Activated T-cell treated with anti-CD3 and anti-CD28 coated beads, Interleukin-2, amount 50 U/mL, for 4 hours (primary cell): ENCODE data around the gene GATAD2B. TPM values are rescaled to one million over a fixed set of nuclear protein-coding genes. Genes with fewer than 3 reads are reported as not detected.
"Not testable (repeated sequence)": the region's sequence is repeated elsewhere in the genome, so short reads cannot be mapped to it uniquely, and the experiment has no call there.

ENCODE experiments used
- ATAC-seq, 2 donors: fragments of 200-7000 bp; cut with Tn5 transposase; one replicate each; pipeline ENCODE4 v1.10.0; 2021
- DNase-seq: peaks from one replicate; pipeline ENCODE4 v3.0.0-alpha.2; 2020
- H3K27me3 Mint-ChIP-seq: one replicate; pipeline ENCODE4 v1.8.0; 2021; ENCODE audit warnings: low read depth, mixed read lengths
- H3K36me3 Mint-ChIP-seq: one replicate; pipeline ENCODE4 v1.8.0; 2022; ENCODE audit warnings: mixed read lengths; ENCODE audit not compliant: insufficient read depth
- H3K4me1 Mint-ChIP-seq: one replicate; pipeline ENCODE4 v1.8.0; 2021; ENCODE audit warnings: low read depth, mixed read lengths
- H3K4me3 Mint-ChIP-seq: one replicate; pipeline ENCODE4 v1.8.0; 2021; ENCODE audit warnings: mild to moderate bottlenecking, moderate library complexity, mixed read lengths
- H3K9me3 Mint-ChIP-seq: one replicate; pipeline ENCODE4 v1.8.0; 2021; ENCODE audit warnings: mixed read lengths
- total RNA-seq, 3 donors: library from RNA; stranded (reverse); gene quantifications; one replicate each; pipeline ENCODE4 v1.2.1, GENCODE V29; 2021

Gene GATAD2B
- total RNA-seq, 3 donors from 2014 or later: 57.3 to 58.3 (median 57.7) TPM

DNA sequence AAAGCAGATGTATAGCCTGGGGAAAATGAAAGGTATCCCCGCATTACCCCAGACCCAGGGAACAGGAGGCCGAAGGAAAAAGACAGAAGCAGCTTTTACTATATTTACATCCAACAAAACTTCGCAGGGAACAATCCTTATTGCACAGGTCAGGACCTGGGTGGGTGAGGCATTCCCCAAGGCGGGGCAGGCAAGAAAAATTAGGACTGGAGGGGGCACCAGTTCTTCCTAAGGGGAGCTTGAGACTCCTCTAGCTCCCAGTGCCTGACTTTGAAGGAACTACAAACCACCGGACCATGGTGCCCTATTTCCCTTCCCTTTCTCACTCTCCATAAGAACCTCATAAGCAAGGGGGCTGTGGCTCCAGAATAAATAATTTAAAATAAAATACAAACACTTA is 6.7 kb upstream of the GATAD2B start:
- no peak for DNase-seq
- Mint-ChIP-seq H3K4me1 (peaks cover 4% of the 10 kb centered on the region), H3K9me3 (no peaks in the 10 kb centered on the region), H3K27me3 (no peaks in the 10 kb centered on the region), H3K4me3 (no peak overlapping the region), H3K36me3 (peaks cover 6% of the 10 kb centered on the region)
- ATAC-seq: no peak

DNA sequence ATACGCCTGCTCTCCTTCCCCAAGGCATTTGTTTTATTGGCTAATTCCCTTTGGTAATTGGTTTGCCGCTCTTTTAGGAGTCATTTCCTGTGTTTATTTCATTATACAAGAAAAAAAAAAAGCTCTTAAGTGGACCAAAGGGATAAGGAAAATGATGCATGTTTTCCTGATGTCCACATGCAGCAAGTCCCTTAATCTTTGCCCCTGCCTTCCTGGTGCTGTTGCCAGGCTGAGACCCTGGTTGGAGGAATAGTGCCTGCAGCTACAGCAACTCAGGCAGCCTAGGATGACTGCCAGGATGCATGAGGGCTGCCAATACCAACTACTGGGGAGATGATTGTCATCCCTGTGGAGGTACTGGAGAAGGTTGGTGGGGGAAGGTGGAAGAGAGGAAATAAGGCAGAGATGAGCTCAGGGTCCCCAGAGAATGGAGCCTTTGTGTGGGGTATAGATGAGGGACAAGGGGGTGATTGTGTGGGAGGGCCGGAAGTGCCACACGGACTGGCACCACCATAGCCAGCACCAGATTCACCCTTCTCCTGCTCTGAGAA is 6.1 kb upstream of the GATAD2B start:
- no peaks in the 10 kb centered on the region for H3K9me3 Mint-ChIP-seq
- peaks cover 4% of the 10 kb centered on the region for H3K36me3 Mint-ChIP-seq
- DNase-seq (no peak), ATAC-seq (no peak)
- no peak overlapping the region for H3K4me3 Mint-ChIP-seq
- H3K4me1 Mint-ChIP-seq: peaks cover 6% of the 10 kb centered on the region
- H3K27me3 Mint-ChIP-seq: no peaks in the 10 kb centered on the region

DNA sequence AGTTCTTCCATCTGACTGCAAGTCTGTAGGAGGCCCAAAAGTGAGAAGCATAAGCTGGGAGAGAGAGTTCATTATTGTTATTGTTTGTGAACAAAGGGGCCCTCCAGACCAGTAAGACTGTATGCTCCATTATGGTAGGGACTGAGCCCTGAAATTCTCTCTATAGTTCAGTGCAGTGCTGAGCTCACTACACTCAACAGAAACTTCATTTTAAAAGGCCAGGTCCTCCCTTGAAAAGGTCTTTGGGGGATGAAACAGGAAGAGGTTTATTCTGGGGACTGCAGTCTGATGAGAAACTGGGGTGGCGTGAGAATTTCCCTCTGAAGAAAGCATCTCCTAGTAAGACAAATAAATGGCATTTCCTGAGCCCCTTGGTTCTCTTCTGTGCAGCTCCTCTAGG is 5.5 kb upstream of the GATAD2B start:
- no peaks in the 10 kb centered on the region for H3K27me3 Mint-ChIP-seq
- ATAC-seq: no peak
- H3K4me3 Mint-ChIP-seq: no peak overlapping the region
- no peaks in the 10 kb centered on the region for H3K9me3 Mint-ChIP-seq
- H3K4me1 Mint-ChIP-seq: peaks cover 8% of the 10 kb centered on the region
- DNase-seq: no peak
- H3K36me3 Mint-ChIP-seq: peaks cover 4% of the 10 kb centered on the region

DNA sequence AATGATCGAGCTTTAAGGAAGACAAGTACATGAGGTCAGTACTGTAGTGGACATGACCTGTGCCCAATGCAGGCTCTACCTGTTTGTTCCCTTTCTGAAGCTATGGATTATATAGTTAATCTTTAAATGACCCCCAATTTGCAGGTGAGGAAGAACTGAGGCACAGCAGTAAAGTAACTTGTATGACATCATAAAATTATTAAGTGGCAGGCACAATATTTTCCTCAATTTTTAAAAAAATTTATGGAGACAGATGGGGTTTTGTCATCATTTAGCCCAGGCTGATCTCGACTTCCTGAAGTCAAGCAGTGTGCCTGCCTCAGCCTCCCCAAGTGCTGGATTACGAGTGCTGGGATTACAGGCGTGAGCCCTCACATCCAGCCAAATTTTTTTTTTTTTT is 3.6 kb upstream of the GATAD2B start:
- DNase-seq (no peak), ATAC-seq (no peak)
- no peak overlapping the region for H3K4me3 Mint-ChIP-seq
- no peaks in the 10 kb centered on the region for H3K9me3 Mint-ChIP-seq
- H3K36me3 Mint-ChIP-seq: peaks cover 4% of the 10 kb centered on the region
- peaks cover 12% of the 10 kb centered on the region for H3K4me1 Mint-ChIP-seq
- H3K27me3 Mint-ChIP-seq: no peaks in the 10 kb centered on the region

DNA sequence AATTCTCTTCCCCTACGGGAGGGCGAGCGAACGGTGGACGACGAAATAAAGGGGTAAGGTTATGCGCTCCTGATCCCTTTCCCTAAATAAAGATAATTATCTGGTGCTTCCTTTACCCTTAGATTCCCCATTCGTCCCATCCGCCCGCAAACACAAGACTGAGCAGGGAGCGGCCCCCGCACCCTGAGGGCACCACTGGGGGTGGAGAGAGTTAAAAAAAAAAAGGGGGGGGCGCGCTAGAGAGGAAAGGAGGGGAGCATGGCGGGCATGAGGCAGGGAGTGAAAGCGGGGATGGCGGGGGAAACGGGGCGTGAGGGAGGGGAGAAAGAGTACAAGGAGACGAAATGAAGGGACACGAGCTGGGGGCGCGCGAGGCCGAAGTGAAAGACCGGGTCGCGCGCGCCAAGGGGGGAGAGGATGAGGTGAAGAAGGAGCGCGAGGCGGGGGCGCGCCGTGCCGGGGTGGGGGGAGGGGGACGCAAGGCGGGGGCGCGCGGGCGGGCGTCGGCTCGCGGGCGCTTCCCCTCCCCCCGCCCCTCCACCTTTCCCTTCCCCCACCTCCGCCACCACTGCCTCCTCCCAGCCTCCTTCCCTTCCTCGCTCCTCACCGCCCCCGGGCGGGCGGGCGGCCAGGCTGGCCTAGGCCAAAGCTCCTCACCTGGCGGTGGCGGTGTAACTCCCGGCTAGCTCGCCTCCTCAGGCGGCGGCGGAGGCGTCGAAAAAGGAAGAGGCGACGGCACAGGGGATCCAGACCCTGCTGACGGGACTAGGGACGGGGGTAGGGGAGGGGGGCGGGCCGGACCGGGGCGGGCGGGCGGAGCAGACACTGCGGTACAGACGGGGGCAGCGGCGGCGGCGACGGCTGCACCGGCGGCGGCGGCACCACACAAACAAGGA is 448 bp downstream of the GATAD2B start:
- H3K4me3 Mint-ChIP-seq: peak overlapping the region; percentile 95
- ATAC-seq (peak; percentile 26 to 32), DNase-seq (peak; percentile 61)
- peaks cover 44% of the 10 kb centered on the region for H3K4me1 Mint-ChIP-seq
- H3K9me3 Mint-ChIP-seq: no peaks in the 10 kb centered on the region
- no peaks in the 10 kb centered on the region for H3K27me3 Mint-ChIP-seq
- H3K36me3 Mint-ChIP-seq: peaks cover 12% of the 10 kb centered on the region

DNA sequence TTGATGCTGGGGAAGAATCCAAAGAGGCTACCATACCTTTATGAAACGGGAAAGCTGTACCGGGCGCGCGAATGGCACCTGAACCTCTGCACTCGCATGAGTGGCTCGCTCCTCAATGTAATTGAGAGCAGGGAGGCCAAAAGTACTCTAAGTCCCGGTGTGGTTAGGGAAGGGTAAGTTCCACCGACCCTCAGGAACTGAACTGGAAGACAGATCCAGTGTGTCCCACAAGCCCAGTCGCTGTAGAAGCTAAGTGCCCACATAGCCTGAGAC is 1.0 kb downstream of the GATAD2B start:
- no peaks in the 10 kb centered on the region for H3K9me3 Mint-ChIP-seq
- ATAC-seq (no peak), DNase-seq (no peak)
- H3K27me3 Mint-ChIP-seq: no peaks in the 10 kb centered on the region
- peak overlapping the region; percentile 95 for H3K4me3 Mint-ChIP-seq
- H3K36me3 Mint-ChIP-seq: peaks cover 12% of the 10 kb centered on the region
- peaks cover 44% of the 10 kb centered on the region for H3K4me1 Mint-ChIP-seq

DNA sequence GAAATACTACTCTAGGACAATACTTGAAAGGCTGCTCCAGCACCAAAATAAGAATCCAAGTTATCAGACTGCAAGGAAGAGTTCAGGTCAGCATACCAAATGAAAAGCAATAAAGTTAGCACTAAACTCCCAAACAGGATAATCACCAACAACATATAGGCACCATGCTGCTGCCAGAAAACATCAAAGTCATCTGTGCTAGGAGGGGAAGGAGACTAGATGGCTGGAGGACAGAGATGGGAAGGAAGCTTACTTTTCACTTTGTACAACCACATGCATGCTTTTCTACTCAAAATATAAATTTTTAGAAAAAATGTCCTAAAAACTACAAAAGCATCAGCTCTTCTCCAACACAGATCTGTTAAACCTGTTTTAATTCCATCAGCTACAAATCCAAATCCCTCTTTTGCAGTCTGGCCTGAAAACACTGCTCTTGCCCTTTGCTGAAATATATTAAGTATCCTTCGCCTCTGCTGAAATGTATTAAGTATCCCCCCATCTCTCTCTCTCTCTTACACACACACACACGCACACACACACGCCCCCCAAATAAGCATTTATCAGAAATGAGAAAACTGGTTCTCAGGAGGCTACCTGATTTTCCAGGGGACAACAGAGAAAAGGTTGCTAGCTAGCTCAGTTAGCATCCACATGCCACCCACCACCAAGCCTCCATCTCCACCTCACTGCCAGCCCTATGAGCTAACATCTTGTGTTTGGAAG is 1.5 kb downstream of the GATAD2B start:
- ATAC-seq (no peak), DNase-seq (no peak)
- peaks cover 46% of the 10 kb centered on the region for H3K4me1 Mint-ChIP-seq
- peak overlapping the region; percentile 95 for H3K4me3 Mint-ChIP-seq
- no peaks in the 10 kb centered on the region for H3K27me3 Mint-ChIP-seq
- peaks cover 13% of the 10 kb centered on the region for H3K36me3 Mint-ChIP-seq
- H3K9me3 Mint-ChIP-seq: no peaks in the 10 kb centered on the region

DNA sequence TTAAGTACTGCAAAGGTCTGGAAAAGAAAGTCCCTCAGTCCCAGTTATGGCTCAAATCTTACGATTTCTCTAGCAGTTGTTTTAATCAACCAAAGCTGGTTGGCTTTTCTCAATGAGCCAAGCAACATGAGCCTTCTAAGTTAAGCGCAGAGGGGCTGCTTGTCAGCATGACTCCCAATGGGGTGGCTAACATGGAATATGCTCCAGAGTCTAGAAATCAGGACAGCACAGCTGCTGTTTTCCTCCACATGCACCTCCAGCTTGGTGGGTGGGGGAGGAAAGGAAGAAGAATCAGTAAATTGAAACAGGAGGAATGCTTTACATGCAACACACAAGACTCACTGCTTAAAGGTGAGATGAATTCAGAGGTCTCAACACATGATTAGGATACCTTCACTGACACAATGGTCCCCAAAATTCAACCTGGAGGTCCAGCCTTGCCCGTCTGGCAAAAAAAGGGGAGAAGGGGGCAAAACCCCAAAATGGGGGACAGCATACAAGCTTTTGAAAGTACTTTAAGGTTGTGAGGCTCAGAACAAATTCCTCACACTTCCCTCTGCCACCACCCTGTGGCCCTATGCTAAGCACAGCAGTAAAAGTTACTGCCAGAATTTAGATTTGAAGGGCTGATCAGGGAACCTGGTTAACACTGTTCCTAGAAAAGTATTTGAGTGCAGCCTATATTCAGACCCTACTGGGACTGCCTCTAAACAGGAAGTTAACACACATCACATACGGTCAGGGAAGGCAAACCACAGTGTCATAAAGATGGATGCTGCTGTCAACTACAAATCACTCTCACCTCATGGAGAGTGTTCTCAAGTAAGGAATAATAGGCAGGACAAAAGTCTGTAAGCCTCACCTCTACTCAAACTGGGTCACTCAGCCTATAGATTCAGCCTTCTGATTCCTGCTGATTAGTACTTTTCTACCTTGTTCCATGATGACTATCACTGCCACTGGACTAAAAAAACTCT is 2.6 kb downstream of the GATAD2B start:
- H3K4me1 Mint-ChIP-seq: peaks cover 54% of the 10 kb centered on the region

DNA sequence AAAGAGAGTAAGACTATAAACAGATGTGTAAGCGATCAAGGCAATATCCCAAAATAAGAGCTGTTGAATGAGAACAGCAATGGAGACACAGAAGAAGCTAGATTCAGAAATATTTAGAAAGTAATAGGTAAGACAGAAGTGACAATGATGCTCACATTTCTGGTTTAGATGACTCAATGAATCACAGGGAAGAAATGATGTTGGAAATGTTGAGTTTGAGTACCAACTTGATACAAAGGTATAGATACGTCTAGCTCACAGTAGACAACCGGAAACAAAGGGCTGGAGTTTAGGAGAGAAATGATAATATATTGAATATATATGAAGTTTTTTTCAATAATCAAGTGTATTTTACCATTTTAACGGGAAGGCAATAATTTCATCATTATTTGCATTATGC is 6.5 kb downstream of the GATAD2B start:
- no peaks in the 10 kb centered on the region for H3K27me3 Mint-ChIP-seq
- DNase-seq (no peak), ATAC-seq (peak in 1 of 2 donors; percentile 39)
- H3K9me3 Mint-ChIP-seq: no peaks in the 10 kb centered on the region
- peaks cover 14% of the 10 kb centered on the region for H3K36me3 Mint-ChIP-seq
- peaks cover 58% of the 10 kb centered on the region for H3K4me1 Mint-ChIP-seq
- H3K4me3 Mint-ChIP-seq: no peak overlapping the region

More for the DNA sequence above, 2.6 kb downstream of the GATAD2B start:
- Mint-ChIP-seq H3K36me3 (peaks cover 15% of the 10 kb centered on the region), H3K27me3 (no peaks in the 10 kb centered on the region), H3K4me3 (peak overlapping the region; percentile 95), H3K9me3 (no peaks in the 10 kb centered on the region)
- no peak for DNase-seq
- no peak for ATAC-seq

DNA sequence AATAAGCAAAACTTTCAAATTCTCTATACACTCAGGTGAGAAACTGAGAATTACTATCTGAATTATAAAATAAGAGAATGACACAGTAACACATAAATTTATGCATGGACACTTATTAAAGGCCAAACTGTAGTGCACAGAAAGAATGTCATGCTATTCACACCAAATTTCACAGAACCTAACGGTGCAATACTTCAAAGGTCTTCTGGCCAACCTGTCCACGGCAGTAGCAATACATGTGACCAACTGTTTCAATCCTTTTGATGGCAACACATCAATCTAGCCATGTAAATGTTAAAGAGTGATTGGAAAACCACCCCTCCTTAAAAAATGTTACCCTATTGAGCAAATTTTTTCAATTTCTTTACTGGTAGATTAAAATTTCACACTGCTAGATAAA is 10.4 kb downstream of the GATAD2B start:
- Mint-ChIP-seq H3K9me3 (no peaks in the 10 kb centered on the region), H3K36me3 (peaks cover 8% of the 10 kb centered on the region), H3K4me3 (no peak overlapping the region), H3K4me1 (peaks cover 30% of the 10 kb centered on the region), H3K27me3 (no peaks in the 10 kb centered on the region)
- ATAC-seq (no peak), DNase-seq (no peak)

DNA sequence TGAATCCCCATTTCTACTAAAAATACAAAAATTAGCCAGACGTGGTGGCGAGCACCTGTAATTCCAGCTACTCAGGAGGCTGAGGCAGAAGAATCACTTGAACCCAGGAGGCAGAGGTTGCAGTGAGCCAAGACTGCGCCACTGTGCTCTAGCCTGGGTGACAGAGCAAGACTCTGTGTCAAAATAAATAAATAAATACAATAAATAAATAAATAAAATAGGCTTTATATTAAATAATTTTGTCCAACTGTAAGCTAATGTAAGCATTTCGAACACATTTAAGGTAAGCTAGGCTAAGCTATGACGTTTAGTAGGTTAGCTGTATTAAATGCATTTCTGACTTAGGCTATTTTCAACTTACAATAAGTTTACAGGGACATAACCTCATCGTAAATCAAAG is 12.2 kb downstream of the GATAD2B start:
- H3K9me3 Mint-ChIP-seq, ATAC-seq, DNase-seq, H3K4me3 Mint-ChIP-seq, H3K27me3 Mint-ChIP-seq: not testable (repeated sequence)
- H3K36me3 Mint-ChIP-seq: peaks cover 13% of the 10 kb centered on the region
- H3K4me1 Mint-ChIP-seq: peaks cover 35% of the 10 kb centered on the region

DNA sequence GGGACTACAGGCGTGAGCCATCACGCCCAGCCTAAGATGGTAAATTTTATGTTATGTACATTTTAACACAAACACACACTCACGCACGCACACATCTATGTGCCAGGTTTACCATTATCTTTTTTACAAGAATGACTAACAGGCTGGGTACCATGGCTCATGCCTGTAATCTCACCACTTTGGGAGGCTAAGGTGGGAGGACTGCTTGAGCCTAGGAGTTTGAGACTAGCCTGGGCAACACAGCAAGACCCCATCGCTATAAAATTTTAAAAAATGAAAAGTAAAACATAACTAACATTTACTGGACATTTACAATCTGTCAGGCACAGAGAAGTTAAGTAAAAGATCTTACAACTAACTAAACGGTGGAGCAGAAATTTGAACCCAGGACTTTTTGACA is 14.7 kb downstream of the GATAD2B start:
- Mint-ChIP-seq H3K4me3 (no peak overlapping the region), H3K36me3 (peaks cover 13% of the 10 kb centered on the region), H3K9me3 (no peaks in the 10 kb centered on the region), H3K27me3 (no peaks in the 10 kb centered on the region), H3K4me1 (peaks cover 37% of the 10 kb centered on the region)
- no peak for DNase-seq
- no peak for ATAC-seq

DNA sequence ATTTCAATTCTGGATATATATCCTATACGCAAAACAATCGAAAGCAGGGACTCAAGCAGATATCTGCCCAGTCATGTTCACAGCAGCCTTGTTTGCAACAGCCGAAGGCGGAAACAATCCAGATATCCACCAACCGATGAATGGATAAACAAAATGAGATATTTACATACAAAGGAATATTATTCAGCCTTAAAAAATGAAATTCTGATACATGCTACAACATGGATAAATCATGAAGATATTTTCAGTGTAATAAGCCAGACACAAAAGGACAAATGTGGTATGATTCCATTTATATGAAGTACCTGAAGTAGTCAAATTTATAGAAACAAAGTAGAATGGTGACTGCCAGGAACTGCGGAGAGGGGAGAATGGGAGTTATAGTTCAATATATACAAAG is 15.6 kb downstream of the GATAD2B start:
- Mint-ChIP-seq H3K9me3 (no peaks in the 10 kb centered on the region), H3K36me3 (peaks cover 13% of the 10 kb centered on the region), H3K4me1 (peaks cover 32% of the 10 kb centered on the region), H3K27me3 (no peaks in the 10 kb centered on the region), H3K4me3 (no peak overlapping the region)
- no peak for ATAC-seq
- no peak for DNase-seq

DNA sequence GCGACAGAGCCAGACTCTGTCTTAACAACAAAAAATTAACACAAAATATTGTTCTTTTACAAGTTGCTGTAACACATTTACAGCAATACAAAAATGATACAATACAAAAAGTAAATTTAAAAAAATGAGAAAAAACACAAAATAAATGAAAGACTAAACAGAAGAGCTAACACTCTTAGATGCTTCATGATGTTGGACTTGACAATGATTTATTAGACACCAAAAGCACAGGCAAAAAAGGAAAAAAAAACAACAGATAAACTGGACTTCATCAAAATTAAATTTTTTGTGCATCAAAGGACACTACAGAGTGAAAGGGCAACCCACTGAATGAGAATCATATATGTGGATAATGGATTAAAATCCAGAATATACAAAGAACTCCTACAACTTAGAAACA is 16.4 kb downstream of the GATAD2B start:
- no peak for ATAC-seq
- no peaks in the 10 kb centered on the region for H3K27me3 Mint-ChIP-seq
- H3K4me3 Mint-ChIP-seq: no peak overlapping the region
- H3K4me1 Mint-ChIP-seq: peaks cover 28% of the 10 kb centered on the region
- no peak for DNase-seq
- no peaks in the 10 kb centered on the region for H3K9me3 Mint-ChIP-seq
- H3K36me3 Mint-ChIP-seq: peaks cover 10% of the 10 kb centered on the region
